Stimulated activated CD8-positive, alpha-beta memory T cell treated with anti-CD3 and anti-CD28 coated beads, Interleukin-4, amount 100 ng/mL, for 4 hours (primary cell): Measurements from ENCODE around the gene PCTP.

Source experiments
- DNase-seq, 2 donors: peaks; one replicate each; pipeline ENCODE4 v3.0.0-alpha.2; 2020; ENCODE audit warnings: low read depth in 2 of 2, low spot score in 1 of 2

PCTP gene

DNA sequence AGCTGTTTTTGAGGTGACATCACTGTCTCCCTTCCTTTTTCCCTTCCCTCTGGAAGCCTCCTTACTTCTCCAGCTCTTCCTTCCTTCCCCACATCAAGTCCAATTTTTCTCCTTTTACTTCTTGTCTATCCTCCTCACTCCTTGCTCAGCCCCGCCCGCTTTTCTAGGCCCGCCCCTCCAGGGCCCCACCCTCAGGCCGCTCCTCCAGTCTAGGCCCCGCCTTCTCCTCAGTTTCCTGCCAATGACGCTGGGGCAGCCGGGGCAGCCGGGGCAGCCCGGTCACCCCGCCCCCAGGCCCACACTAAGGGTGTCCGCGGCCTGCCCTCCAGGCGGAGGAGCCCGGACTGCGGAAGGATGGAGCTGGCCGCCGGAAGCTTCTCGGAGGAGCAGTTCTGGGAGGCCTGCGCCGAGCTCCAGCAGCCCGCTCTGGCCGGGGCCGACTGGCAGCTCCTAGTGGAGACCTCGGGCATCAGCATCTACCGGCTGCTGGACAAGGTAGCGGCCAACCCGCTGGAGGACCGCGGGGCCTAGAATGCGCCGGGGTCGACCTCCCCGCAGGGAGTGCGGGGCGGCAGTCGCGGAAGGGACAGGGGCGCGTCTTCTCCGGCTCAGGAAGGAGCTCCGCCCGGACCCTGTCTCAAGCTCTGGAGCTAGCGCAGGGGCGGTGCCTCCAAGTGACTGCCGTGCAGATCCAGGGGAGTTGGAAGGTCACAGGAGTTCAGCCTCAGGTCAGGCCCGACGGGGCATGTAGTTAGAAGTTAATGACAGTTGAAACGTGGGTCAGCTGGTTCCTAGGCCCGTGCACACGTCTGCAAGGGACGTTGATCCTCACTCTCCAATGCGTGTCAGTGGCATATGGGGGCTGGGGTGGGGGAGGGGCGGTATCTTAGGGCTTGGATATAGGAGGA lies at the start of gene PCTP:
TSS of gene PCTP (plus strand) at position 302 of the 908 bp plus-strand sequence. CDS start at position 355, 53 bp downstream.
- peak; percentile 52 to 64 for DNase-seq

DNA sequence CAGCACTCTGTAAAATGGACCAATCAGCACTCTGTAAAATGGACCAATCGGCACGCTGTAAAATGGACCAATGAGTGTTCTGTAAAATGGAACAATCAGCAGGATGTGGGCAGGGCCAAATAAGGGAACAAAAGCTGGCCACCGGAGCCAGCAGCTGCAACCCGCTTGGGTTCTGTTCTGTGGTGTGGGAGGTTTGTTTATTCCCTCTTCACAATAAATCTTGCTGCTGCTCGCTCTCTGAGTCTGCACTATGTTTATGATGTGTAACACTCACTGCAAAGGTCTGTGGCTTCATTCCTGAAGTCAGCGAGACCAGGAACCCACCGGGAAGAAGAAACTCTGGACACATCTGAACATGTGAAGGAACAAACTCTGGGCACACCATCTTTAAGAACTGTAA lies 48.7 kb upstream of the PCTP start:
- no peak for DNase-seq

DNA sequence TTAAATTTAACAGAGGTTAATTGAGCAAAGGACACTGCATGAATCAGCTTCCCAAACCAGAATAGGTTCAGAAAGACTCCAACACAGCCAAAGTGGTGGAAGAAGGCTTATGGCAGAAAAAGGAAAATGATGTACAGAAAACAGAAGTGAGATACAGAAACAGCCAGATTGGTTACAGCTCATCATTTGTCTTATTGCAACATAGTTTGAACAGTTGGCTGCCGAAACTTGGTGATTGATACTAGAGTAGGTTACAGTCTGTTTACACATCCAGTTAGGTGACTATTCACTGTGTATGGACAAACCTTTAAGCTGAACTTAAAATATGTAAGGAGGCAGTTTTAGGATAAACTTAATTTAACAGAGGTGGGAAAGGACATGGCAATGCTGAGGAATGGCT lies 46.5 kb upstream of the PCTP start:
- no peak for DNase-seq

DNA sequence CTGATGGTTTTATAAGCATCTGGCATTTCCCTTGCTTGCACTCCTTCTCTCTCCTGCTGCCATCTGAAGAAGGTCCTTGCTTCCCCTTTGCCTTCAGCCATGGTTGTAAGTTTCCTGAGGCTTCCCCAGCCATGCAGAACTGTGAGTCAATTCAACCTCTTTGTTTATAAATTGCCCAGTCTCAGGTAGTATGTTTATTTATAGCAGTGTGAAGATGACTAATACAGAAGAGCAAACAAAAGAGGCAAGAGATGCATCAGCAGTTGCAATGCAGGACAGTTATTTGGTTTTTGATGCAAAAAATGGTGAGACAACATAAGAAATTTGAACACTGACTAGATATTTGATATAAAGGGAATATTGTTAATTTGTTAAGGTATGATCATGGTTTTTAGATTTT lies 45.0 kb upstream of the PCTP start:
- no peak for DNase-seq

DNA sequence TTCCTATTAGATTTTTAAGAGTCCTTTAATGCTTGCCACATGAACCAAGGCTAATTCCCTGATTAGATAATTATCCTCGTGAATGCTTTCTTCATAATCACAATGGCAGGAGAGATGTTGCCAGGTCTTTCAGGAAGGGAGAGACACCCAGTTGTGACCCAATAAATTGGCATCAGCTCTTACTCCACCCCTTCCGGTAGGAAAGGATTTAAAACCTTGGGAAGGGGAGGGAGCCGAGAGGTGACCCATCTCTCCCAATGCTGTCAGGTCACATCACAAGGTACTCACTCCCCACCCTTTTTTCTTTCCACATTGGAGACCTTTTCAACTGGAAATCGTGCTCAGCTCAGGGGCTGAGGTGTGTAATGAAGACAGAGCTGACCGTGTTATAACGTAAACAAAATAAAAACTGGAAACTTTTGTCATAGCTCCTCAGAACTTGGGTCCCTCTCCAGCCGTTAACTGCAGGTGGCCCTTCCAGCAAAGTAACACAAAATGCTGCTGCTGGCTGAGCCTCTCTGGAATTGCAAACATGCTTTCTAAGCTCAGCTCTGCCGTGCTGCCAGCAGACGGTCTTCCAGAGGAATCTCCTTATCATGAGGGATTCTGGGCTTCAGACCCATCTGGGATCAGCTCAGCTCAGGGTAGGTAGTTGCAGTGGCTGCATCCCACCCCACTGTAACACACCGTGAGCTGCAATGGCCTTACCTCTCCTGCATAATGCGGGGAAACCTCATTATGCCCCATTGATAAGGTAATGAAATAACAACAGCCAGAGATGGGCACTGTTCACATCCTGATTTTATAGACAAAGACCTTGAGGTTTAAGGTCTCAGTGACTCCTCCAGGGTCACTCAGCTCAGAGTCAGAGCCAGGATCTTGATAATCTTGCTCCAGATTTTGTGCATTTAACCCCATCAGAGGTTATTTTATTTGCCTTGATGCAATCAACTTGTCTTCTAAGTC lies 43.8 kb upstream of the PCTP start:
- no peak for DNase-seq

DNA sequence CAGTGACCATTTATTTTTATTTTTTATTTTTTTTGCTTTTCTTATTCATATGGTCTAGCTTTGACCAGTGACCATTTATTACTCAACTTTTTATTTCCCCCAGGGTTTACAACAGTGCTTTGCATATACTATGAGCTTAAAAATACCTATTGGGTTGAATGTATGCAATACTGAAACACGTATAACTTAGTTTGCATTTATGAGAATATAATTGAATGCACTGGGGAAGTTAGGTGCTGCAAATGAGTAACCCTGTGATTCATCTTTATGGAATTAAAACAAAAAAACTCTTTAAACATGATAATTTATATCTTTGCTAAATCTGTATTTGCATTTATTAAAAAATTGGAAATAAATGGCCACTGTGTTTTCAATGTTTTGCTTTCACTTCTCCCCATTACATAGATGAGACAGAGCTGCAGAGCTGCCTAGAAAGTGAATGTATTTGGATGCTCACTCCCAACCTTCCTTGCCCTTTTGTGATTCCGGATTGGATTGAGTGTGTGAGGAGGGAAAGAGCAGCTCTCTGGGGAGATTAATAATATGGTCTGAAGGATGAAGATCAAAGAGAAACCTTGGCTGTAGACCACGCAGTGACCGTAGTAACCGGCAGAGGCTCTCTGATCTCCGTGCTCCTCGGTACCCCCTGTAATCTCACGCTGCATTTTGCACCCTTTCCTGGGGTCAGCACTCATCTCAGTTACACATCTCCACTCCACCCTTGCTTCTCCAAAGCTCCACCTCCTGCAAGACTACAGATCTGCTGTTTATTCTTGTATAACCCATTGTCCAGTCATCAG lies 42.5 kb upstream of the PCTP start:
- no peak for DNase-seq

DNA sequence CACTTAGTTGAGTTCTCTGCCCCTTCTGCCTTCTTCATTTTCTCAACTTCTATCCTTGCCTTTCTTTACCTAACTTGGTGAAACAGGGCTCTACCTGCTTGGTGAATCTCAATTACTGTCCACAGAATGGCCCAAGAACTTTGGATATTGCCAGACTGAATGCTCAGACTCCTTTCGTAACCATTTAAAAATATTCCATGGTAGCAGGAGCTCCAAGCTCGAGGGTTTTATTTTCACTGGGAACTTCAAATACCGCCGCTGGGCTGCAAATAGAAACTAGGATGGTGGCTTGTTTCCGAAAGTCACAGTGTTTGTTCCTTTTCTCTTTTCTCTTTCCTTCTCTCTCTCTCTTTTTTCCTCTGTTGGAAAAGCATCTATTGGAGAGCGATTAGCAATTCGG lies 41.4 kb upstream of the PCTP start:
- DNase-seq, result no peak

DNA sequence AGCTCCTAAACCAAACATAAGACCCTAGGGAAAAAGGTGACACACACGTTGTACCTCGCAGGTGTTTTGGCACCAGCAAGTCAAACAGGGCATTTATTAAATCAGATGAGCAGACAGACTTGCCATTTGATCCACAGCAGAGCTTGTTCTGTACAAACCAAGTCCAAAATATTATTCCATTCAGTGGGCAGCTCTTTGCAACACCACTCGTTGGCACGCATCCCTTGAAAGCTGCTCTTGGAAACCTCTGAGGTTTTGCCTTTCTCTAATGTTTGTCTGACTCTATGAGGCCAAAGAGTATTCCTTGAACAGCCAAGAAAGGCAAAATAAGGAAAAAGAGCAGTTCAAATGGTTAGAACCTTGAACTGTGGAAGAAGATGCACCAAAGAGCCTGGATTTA lies 40.9 kb upstream of the PCTP start:
- no peak for DNase-seq

DNA sequence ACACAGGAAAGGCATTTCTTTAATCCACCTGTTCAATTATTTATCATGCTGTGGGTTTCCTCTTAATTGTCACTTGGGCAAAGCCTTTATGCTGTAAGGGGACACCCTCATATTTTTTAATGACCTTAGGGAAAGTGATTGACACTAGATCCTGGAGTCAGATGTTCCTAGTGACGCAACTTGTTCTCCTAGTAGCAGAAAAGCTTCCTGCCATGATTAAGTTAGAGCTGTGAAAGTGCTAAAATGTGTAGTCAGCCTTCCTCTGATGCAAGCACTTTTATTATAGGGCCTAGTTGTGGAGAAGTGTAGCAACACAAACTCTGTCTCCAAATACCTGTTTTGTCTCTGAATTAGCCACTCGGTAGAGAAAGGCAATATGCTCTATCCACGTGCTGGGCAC lies 40.4 kb upstream of the PCTP start:
- DNase-seq, result no peak

DNA sequence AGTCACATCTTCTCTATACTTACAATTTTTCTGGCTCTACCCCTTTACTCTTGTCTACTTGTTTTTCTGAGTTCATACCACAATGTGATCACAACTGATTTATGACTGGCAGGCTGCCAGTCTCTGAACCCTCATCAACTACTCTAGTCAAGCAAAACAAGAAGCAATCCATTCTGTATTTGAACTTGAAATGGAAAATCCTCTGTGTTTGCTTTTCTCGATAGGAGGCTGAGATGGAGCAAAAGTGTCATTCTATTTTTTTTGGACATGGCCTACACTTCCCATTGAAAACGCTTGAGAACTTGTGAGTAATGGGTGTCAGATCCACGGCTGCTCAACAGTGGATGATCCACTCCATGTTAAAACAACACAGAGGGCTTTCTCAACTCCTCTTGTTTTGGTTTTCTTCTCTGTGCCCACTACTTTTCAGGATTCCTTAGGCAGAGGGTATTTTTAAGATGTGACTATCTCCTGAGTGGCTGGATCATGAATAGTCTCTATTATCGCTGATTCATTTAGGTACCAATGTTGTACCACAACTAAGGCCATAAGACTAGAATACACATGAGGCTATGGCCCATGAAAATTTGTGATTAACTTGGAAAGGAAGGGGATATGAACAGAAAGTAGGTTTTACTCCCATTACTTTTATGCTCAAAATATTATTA lies 39.9 kb upstream of the PCTP start:
- no peak for DNase-seq

DNA sequence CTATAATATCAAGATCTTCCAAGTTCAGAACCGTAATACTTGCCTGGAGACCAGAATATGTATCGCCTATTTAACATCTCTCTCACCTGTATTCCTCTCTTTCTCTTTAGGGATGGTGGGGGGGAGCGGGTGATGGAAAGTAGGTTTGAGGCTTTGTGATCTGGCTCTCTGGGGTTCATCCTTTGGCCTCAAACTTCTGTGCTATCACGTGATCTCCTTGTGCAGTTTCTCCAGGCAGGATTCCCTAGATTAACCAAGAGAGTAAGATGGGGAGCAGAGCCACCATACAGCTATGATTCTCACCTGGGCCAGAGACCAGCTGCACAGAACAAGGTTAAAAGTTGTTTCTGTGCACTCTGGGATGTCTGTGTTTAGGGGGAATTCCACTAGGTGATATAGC lies 33.4 kb upstream of the PCTP start:
- no peak for DNase-seq

DNA sequence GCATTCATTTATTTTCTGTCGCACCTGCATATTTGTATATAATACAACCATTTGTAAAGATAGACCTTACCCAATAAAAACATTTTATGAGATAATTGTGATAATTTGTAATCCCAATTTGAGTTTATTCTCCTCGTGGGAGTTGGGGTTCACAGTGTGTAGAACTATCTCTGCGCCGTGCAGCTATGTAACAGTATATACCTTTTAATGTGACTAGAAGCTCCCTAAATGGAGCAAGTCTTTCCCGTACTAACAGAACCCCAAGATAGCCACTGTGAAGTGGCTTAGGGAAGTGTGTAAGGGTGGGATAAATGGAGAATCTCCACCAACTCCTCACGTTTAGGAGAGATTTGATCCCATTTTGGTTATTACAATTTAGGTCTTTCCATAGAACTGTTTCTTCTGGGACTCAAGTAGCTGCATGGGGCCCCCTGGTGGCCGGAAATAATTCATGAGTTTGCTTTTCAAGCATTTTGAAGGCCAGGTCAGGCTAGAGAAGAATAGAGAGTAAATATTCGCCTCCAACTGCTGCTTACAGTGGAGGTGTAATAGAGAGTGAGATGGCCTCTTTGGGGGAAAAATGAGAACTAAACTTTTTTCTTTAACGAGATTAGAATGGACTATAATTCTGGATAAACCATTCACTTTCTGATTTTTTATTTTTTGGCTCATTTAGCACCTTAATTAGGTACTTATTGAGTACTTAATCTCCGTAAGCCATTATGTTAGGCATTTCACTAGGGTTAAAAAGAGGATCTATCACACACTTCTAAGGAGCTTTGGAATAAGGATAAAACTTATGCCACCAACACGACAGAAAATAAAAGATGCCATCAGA lies 32.7 kb upstream of the PCTP start:
- peak in 1 of 2 donors; percentile 31 for DNase-seq

DNA sequence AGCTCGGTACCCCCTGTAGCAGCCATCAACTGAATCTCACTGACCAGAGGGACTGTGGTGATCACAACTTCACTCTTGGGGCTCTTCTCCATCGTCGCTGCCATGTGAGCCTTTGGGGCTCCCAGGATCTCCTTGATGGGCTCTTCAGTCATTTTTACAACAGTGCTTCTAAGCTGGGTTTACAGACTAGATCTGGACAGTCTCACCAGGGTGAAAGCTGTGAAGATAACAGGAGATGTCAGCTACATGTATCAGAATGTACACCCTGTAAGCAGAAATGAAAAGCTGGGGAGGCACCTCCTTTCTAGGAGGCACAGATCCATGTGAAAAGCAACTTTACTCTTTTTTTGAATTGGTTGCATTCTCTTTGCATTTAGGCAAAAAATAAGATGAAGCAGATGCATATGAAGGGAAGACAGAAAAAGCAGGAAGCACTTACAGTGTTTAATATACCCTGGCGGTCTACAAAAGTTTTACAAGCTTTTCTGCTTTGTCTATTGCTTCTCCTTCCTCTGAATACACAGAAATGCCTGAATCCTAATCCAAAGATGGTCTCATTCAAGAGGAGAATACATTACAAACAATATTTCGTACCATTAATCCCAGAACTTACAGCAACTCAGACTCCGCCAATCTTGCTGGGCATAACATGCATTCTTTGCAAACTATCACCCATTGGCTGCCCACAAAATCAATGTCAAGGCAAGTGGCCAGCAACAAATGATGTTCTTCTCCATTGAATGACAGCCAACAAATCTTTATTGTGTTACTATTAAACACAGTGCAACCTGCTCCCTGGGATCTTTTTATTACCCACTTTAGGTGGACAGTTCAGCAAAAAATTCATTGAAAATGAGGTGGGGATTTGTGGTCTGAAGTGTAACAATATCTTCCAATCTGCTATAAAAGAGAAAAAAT lies 29.7 kb upstream of the PCTP start:
- no peak for DNase-seq

DNA sequence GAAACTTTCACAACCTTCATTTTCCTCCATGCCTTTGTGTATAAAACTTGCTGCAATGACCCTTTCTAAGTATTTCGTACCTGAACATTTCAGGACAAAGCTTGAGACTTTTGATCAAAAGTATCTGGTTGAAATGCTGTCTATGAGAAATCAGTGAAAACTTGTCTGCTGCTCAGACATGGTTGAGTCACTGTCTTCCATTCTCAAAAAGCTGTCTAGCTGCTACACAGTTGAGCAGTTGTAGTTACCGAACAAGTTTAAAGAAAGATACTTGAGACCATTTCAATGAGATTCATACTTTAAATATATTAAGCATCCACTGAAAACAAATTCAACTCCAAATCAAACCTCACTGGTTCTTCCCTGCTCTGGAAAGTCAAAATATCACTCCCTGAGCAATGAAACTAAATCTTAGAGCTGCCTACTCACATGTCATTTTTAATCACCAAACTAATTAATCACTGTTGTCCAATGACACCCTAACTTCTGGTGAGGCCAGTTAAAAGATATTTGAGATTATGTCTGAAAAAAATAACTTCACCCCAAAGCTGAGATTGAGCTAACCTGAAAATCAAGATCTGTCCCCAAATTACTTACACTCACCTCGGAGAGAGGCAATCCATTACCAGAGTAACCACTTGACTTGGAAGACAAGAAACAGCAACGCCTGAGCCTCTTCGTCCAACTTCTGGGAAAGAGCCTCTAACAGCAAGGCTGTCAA lies 28.7 kb upstream of the PCTP start:
- no peak for DNase-seq

DNA sequence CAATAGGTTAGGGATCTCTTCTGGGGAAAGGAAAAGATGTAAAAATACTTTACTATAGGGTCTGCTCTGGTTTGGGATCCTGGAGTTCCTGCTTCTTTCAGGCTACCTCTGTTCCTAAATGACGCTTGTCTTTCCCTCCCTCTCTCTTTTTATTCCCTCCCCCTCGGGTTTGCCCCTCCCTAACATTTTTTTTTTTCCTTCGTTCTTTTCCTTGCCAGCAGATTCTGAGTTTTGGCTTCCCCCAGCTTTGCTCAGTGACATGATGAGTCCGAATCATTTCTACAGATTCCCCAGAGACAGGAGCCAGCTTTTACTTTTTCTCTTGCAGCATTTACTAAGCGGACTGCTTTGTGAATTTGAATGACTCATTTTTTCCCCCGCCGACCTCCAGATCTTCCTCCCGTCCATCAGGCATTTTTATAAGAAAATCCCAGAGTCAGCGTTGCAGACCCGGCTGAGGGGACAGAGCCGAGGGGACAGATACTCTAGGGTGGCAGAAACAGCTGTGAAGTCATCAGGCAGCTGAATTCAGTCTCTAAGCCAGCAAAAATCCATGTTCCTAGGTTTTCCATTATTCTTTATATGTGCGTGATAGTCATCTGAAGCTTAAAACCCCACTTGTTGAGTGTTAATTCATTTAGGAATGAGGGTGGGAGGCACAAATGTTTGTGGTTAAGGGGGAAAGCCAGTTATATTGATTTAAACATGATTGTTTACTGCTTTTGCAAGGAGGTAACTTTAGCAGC lies 27.9 kb upstream of the PCTP start, which contains the start of gene TMEM100:
TSS of gene TMEM100 (minus strand) at position 123 of the 746 bp plus-strand sequence. CDS start 1,794 bp downstream, outside the sequence.
- no peak for DNase-seq

DNA sequence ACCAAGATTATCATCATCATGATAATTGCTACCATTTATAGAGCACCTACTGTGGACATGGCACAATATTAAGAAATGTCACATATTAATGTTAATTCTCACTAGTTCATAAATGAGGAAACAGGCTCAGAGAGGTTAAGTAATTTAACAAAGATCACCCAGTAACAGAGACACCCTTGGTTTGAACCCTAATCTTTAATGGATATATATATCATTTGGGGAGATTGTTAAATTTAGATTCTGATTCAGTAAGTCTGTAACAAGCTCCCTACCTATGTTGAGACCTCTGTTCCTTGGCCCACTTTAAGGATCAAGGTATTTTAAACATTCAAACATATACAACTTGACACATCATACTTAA lies 27.4 kb upstream of the PCTP start:
- no peak for DNase-seq

DNA sequence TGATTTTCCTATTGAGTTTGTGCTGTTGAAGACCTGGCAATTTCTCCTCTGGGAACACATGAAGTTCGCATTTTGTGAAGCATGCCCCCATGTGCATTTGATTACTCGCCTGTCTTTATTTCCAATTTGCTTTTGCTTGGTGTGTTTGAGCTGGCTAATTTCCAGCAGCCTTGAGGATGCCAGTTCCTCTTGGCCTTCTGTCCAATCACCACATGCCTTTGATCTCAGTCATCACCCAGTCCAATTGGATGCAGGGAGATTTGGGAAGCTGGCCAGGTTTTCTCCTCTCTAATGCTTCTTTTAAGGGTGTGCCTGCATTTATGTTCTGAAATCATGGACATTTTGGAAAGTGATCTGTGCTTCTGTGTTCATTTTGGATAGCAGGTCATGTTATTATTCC lies 24.4 kb upstream of the PCTP start:
- DNase-seq, result no peak
